ENCODE results near the gene ARNT2.

ARNT2 gene

DNA sequence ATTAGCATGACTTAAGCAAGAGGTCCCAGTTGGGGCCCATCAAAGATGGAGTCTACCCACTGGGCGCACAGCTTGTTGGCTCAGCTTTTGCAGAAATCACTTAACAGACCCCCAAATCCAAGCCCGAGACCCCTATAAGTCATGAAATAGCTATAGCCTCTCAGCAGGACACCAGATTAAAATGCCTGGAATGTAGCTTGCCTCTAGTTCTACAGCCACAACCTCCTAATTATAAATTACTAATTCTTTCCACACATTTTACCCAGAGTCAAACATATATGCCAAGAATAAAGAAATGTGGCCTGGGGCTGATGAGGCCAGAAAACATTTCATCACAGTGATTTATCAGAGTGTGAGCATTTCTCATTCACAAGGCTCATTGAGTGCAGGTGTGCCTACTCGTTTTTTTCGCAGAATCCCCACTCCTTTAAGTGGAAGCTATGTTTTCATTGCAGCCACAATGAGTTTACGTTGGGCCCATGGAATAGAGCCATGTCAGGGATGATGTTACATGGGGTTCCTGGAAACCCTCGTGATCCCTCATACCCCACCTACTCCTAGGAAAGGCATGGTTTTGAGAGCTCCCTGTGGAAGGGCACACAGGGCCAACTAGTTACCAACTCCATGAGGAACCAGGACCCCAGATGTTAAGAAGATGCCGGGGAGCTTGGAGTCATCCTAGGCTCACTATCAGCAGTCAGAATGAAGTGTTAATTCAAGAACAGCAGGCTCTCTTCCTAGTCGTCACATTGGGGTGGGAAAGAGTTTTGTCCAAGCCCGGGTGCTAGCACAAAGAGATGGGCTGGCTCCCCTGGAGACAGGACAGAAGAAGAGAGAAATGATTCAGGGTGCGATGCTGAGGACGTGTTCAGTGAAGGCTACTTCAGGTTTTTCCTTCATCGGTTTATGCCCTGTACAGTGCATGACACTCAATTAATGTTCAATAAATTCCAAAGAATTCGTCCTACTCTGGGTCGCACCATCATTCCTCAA is 200.7 kb downstream of the ARNT2 start:
- no peak for DNase-seq

DNA sequence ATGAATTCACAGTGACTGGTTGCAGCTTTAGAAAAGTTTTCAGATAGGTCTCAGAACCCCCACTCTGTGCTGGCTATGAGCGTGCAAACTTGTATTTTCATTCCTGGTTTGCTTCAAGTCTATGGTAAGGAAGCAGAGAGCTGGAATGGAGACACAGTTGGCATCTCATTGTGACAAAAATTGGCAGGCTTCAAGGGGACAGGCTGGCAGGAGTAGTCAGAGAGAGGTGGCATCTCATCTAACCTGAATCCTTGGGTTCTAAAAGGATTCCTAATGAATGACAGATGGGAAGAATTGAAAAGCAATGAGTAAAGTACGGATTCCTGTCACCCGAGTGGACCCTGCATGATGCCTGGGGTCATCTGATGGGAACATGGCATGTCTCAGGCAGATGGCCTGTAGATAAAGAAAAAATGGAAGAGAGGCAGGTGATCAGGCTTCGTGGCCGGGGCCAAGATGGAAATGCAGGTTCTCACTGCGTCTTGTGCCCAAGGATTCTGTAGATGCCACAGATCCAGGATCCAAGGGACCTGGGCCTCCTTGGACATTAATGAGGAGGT is 201.5 kb downstream of the ARNT2 start:
- no peak for DNase-seq

DNA sequence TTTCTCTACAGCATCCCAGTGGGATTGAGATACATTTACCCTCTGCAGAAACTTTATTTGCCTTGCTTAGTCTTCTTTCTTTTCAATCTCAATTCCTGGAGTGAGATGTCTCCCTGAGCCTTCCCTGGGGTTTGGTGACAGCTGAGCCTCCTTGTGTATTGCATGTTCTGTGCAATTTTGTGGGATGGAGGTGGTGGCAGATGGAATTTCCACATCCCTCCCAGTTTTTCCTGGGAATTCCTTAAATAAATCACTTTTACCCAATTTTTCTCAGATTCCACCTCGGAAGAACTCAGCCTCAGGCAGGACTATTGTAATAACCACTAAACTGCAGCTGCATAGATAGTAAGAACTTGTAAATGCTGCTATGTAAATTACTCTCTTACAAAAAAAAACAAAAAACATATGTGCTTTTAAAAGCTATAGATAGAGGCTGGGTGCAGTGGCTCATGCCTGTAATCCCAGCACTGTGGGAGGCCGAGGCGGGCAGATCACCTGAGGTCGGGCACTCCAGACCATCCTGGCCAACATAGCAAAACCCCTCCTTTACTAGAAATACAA is 202.4 kb downstream of the ARNT2 start:
- no peak for DNase-seq

DNA sequence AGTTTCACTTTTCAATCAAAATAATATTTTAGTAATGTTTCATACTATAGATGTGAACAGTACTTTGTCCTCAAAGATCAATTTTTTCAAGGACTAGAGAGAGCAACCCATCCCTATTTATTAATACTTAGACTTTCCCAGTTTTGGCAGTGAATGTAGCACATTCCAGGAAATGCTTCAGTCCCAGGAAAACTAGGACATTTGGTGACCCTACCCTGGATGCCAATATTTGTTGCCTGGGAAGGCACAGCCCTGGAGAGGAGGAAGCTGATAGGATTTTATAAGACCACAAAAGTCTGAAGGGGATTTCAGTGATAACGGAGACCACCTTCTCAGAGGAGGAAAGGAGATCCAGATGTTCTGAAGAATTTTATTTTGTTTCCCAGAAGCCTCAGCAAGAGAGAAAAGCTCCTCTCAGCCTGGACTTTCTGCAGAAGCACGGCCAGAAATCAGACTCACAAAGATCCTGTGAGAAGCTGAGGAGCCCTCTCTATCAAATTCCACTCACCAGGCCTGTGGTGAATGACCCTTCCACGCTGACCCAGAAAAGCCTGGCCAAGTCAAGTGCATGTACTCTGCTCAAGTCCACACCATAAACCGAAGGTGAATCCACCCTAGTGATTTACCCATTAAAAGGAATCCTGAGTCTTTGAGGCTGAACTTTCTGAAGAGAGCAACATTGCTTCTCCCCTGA is 203.3 kb downstream of the ARNT2 start:
- DNase-seq: no peak

DNA sequence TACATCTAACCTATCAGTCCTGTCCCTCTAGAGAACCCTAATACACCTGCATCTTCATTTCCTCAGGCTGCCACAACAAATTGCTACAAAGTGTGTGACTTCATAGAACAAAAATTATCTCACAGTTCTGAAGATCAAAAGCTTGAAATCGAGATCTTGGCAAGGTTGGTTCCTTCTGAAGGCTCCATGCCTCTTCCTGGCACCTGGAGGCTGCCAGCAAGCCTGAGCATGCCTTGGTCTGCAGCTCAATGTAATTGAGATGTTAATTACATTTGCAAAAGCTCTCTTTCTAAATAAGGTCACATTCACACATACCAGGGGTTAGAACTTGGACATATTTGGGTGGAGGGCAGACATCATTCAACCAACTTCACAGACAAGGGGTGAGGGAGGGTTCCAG is 204.5 kb downstream of the ARNT2 start:
- no peak for DNase-seq

DNA sequence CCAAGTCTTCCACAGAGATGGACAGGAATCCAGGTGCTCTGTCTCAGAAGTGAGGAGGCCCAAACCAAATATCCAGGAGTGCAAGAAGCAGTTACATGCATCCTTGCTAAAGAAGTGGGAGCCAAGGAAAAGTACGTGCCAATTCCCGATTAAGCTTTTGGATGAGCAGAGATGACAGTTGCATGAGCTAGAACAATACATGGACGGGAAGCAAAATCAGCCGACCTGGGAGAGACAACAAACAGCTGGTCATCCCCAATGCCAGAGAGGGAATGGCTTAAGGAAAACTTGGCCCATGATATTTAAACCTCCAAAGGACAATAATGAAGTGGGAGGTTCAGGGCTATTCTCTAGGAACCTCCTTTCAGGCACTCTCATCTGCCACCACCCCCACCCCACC is 204.9 kb downstream of the ARNT2 start:
- no peak for DNase-seq

DNA sequence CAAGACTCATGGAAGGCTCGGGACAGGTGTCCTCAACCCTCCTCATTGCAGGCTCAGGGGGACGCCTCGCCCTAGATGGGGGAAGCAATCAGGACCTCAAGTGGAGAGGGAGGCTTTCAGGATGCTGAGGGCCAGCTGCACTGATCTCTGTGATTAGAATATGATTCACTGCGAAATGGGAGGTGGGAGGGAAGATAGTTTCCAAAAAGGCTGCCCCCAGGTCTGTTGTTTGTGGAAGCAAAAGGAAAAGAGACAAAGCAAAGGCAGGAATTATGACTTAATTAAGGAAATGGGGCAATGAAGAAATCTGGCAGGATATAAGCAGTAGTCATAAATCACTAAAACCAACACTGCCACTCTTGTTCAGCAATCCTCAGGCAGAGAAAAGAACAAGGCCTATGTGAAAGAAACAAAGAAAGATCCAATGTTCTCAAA is 205.3 kb downstream of the ARNT2 start:
- DNase-seq: no peak

DNA sequence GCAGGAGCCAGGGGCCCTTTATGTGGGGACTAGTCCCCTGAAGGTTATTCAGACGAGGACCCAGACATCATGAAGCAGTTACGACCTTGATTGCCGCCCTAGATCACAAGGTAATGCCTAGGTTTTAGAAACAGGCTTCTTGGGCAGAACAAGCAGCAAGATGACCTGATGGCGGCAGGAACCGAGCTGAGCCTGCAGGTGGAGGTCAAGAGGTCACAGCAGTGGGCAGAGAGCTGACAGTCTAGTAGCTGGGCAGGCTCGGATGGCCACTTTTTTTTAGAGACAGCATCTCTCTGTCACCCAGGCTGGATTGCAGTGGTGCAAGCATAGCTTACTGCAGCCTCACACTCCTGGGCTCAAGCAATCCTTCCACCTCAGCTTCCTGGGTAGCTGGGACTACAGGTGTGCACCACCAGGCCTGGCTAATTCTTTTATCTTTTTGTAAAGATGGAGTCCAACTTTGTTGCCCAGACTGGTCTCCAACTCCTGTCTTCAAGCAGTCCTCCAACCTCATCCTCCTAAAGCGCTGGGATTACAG is 207.4 kb downstream of the ARNT2 start:
- DNase-seq: no peak

DNA sequence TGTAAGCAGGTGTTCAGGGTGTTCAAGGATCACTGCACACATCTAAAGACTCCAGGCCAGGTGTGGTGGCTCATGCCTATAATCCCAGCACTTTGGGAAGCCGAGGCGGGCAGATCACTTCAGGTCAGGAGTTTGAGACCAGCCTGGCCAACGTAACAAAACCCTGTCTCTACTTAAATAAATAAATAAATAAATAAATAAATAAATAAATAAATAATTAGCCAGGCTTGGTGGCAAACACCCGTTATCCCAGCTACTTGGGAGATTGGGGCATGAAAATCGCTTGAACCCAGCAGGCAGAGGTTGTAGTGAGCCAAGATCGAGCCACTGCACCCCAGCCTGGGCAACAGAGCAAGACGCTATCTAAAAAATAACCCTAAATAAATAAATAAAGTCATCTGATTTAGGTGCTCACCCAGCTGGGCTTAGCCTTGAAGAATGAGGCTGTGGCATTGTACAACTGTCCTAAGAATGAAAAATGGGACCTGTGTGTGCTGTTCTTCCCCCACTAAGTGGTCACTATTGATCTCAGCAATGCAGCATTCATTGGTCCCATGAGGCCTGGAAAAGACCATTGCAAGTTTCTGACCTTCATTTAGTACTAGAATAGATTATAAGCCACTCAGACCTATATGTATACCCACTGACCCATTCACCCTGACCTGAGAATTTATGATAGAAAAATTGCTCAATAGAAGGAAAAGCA is 208.1 kb downstream of the ARNT2 start:
- no peak for DNase-seq

DNA sequence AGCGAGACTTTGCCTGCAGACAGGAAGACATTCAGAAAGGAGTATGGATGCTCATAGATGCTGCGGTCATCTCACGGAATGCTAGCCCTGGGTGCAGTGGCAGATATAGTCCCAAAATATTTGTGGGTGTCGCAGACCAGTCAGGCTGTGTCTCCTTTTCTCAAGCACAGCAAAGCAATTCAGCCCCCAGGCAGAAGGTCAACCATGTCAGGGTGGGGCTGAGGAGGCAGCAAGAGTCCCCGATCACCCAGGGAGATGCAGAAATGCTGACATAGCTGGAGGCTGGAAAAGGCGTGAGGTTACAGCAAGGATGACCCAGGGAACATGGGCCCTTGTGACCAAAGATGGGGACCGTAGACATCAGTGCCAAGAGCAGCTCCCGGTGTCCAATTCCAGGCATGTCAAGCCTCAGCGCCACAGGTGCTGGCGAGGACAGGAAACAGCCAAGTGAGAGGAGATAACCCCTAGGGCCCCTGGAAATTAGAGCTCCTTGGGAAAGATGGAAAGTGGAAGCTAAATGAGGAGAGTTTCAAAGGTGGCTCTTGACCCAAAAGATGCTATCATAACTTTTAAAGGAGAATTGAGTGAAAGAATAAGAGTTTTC is 209.7 kb downstream of the ARNT2 start:
- DNase-seq: no peak

DNA sequence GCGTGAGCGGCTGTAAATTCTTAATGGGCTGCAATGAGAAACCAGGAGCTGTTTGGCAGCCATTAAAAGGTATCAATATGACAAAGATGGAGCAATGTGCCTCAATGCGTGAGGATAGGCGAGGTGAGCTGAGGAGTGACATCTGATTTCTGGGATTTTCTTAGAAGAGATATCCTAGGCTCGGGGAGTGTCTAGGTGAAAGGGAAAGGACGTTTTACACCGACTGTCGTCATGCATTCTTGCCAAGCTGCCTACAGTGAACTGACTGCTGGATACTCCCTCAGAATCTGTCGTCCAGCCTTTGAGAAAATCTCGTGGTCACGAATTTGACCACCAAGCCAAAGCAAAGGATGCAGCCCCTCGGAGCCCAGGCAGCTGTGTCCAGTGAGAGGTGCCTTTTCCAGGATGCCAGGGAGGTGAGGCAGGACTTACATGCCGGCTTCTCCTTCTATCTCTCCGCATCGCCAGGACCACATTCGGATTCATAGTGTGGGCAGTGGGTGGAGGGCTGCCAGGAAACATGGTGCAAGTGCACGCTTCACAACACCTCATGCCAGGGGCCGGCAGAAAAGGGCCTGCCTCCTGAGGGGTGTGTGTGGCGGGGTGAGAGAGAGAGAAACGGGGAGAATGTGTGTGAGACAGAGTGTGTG is 210.7 kb downstream of the ARNT2 start:
- no peak for DNase-seq

DNA sequence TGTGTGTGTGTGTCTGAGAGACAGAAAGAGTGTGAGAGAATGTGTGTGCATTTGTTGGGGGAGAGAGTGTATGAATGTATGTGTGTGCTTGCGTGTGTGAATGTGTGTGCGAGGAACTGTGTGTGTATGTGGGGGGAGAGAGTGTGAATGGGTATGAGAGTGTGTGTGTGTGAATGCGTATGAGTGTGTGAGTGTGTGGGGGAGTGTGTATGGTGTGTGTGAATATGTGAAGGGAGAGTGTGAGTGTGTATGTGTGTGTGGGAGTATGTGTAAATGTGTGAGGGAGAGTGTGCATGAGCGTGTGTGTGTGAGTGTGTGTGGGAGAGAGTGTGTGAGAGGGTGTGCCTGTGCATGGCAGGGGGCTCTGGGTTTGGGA is 211.2 kb downstream of the ARNT2 start:
- no peak for DNase-seq

DNA sequence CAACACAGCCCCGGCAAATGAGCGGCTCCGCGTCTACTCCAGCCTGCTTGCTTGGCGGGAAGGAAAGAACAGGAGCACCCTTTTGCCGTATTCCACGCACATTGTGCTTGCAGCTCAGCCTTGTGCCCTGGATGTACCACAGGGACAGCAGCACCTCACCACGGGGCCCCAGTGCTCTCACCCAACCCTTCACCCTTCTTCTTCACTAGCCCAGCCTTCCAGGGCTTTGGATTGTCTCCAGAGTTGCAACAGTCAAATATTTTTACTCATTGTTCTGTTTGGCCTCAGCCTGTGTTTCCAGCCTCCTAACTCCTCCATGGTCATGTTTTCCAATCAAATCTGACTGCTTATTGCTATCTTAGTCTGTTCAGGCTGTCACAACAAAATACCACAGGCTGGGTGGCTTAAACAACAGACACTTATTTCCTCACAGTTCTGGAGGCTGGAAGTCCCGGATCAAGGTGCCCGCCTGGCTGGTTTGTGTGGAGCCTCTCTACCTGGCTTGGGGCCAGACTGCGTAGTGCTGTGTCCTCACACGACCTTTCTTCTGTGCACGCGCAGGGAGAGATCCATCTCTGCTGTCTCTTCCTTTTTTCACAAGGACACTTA is 211.7 kb downstream of the ARNT2 start:
- DNase-seq: no peak

DNA sequence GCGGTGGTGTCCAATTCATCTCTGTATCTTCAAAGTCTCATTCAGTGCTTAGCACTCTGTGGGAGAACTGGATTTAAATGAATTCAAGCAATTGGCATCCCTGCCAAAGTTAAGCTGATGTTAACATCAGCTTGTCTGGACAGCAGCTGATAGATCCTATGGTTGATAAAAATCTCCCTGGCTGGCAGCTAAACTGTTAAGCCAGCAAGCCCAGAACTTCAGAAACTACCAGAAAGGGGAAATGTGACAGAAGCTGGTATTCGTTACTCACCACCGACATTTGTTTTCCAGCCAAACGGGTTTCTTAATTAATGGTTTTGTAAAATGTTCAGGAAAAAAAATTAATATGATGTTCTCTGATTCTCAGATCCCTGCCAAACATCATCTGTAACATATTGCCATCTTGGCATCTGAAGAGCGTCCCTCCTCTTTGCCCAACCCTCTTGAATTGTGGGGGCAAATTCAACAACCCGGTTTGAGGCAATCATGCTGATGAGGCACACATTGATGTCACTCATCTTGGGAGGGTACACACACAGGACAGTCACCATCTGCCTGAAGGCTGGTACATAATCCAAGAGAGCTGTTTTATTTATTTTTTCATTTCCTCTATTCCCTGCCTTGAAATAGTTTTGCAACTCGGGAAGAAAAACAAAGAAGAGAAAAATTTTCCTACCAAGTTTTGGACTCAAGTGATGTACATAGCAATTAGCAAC is 214.7 kb downstream of the ARNT2 start:
- DNase-seq: no peak

DNA sequence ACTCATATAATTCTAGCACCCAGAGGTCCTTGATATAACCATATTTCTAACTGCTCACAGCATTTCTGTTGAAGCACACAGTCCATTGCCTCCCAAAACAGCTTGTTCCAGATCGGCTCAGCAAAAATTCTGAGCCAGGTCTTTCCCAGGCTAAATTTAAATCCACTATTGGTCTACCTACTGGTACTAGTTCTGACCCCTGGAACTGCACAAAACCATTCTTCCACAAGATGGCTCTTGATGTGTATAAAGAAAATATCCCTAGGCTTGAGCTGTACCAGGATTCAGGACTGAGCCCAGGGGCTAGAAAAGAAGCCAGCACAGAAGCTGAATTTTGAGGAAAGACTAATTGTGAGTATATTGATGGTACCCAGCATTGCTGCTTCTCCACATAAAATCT is 215.5 kb downstream of the ARNT2 start:
- DNase-seq: peak in 1 of 2 experiments; percentile 21

DNA sequence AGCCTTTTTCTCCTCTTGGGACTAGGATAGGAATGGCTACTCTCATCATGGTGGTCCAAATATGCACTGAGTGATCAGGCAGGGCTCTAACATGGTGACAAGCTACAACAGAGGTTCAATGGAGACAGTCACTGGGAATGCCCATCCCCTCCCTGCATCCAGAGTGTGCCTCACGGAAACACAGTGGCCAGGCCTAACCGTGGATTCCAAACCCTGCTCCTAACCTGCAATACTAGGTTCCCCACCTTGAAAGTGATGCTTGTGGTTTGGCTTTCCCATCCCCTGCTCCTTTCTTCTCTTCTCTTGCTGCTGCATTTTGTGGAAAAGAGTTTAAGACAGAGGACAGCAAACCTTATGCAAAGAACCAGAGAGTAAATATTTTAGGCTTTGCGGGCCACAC is 216.0 kb downstream of the ARNT2 start:
- DNase-seq: no peak

DNA sequence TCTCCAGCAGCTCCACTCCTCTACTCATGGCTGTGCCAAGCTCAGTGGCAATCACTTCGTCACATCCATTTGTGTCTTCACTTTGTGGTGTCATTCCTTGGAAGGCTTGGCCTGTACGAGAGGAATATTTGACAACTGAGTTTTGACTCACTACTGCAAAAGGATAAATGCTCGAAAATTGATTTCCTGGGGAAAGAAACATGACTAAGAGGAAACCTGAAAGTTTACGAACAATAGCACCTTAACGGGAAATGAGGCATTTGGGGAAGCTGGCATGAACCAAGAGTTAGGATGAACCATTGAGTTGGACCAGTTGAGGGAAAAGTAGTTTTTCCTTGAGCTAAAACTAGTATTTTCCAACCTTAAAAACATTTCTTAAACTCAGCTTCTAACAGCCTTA is 216.7 kb downstream of the ARNT2 start:
- no peak for DNase-seq

DNA sequence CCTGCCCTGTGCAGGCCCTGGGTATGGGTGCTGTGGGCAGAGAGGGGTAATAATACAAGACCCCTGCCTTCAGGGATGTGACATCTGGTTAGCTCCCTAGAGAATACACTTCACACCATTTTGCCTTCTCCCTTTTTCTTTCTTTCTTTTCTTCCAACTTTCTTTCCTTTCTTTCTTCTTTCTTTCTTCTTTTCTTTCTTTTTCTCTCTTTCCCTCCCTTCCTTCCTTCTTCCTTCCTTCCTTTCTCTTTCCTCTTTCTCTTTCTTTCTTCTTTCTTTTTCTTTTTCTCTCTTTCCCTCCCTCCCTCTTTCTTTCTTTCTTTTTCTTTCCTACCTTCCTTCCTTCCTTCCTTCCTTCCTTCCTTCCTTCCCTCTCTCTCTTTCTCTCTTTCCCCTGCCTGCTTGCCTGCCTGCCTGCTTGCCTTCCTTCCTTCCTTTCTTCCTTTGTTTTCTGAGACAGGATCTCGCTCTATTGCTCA is 222.5 kb downstream of the ARNT2 start:
- no peak for DNase-seq

DNA sequence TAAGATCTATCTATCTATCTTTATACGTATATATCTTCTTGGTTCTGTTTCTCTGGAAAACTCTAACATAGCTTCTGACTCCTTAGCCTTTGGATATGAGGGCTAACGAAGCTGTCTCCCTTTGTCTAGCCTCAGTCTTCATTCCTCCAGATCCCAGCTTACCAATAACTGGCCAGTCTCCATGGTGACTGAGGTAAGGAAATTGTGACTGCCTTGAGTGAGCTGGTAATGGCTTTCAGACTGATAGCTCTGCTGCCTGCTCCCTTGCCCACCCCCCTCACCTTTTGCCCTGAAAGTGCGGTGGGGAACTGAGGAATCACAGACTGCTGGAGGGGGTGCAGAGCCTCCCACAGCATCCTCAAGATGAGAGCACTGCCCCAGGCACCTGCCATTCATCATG is 225.2 kb downstream of the ARNT2 start:
- no peak for DNase-seq

DNA sequence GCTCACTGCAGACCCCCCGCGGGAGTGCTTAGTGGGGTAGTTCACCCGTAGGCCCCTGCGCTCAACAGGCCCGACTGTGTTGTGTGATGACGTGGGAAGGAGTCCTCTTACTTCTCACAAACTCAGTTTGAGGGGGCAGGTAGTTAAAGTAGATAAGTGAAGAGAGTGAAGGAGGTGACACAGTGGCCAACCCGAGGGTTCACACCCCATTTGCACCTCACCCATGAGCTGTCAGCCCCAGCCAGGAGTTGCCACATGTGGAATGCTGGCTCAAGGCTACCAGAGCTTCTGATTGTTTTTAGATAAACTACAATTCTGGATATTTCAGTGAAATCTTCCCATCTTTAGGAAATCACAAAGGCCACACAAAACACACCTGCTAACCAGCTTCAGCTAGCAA is 226.8 kb downstream of the ARNT2 start:
- DNase-seq: no peak

Measured in AML-193 (cell line).